Gastrocnemius medialis (tissue), 4 donors: ENCODE data around the gene SH3GL1. TPM values are rescaled to one million over a fixed set of nuclear protein-coding genes. Genes with fewer than 3 reads are reported as not detected.

Experiments used
- ATAC-seq, 2 donors: fragments of 150-250 bp; one replicate each; pipeline ENCODE4 v1.9.1; 2016
- DNase-seq, 2 donors: peaks; one replicate each; pipeline ENCODE4 v3.0.0-alpha.2; 2019
- H3K27ac ChIP-seq, 4 donors: fragments of 200-600 bp; sonication (generic); 1 replicate in 1 of 4; 2 replicates in 3 of 4; pipeline ENCODE4 v1.5.1; 2016 to 2018; ENCODE audit warnings: mild to moderate bottlenecking in 2 of 4, moderate library complexity in 1 of 4
- H3K27me3 ChIP-seq, 3 donors: fragments of 200-600 bp; sonication (generic) in 2 of 3; 1 replicate in 1 of 3; 2 replicates in 2 of 3; pipeline versions ENCODE4 v1.5.1 to v1.6.0; 2016 to 2019; ENCODE audit warnings: mild to moderate bottlenecking in 1 of 3, moderate library complexity in 1 of 3
- H3K36me3 ChIP-seq, 2 donors: fragments of 200-600 bp; sonication (generic) in 1 of 2; one replicate each; pipeline ENCODE4 v1.5.1; 2017 to 2018
- H3K4me1 ChIP-seq, 2 donors: fragments of 200-600 bp; sonication (generic) in 1 of 2; one replicate each; pipeline ENCODE4 v1.5.1; 2016 to 2017; ENCODE audit warnings: mild to moderate bottlenecking in 2 of 2
- H3K4me3 ChIP-seq, 4 donors: fragments of 200-600 bp; sonication (generic) in 3 of 4; 1 replicate in 1 of 4; 2 replicates in 3 of 4; pipeline ENCODE4 v1.5.1; 2016 to 2019; ENCODE audit warnings: mild to moderate bottlenecking in 2 of 4
- H3K9me3 ChIP-seq, 3 donors: fragments of 200-600 bp; sonication (generic) in 2 of 3; 1 replicate in 1 of 3; 2 replicates in 2 of 3; pipeline ENCODE4 v1.5.1; 2016 to 2019
- CTCF ChIP-seq, 5 experiments: fragments of 450-650 bp in 3 of 5; fragments of 200-600 bp in 2 of 5; sonication (generic) in 2 of 5; IDR thresholded peaks in 4 of 5; conservative IDR thresholded peaks in 1 of 5; 1 replicate in 4 of 5; 2 replicates in 1 of 5; pipeline ENCODE4 v1.5.1; 2016 to 2019; ENCODE audit warnings: antibody characterized with exemption in 5 of 5, mild to moderate bottlenecking in 3 of 5, moderate library complexity in 3 of 5
- POLR2A ChIP-seq, 2 donors: fragments of 450-650 bp; IDR thresholded peaks; one replicate each; pipeline ENCODE4 v1.6.1; 2017; ENCODE audit warnings: antibody characterized with exemption in 2 of 2, mild to moderate bottlenecking in 2 of 2, moderate library complexity in 2 of 2
- in situ Hi-C, 4 donors: fragments of 200-750 bp; cut with MboI; loops; one replicate each; pipeline versions ENCODE4 v1.15.0 to v1.8.0; 2017; ENCODE audit warnings: low sequenced_read_pairs in 4 of 4
- intact Hi-C: fragments of 100-400 bp; cut with DNase I; formaldehyde crosslinking; loops from one replicate; pipeline ENCODE4 v1.15.1; 2023; ENCODE audit warnings: low total_unique reads
- total RNA-seq, 4 donors: library from RNA; depleted of rRNA; stranded (reverse); fragments of >200 nt; gene quantifications; one replicate each; pipeline versions ENCODE4 v1.1.0 to v1.2.3, GENCODE V29; 2016

Gene SH3GL1
- total RNA-seq, 4 donors from 2014 or later: 11.6 to 19.4 (median 15.8) TPM

DNA sequence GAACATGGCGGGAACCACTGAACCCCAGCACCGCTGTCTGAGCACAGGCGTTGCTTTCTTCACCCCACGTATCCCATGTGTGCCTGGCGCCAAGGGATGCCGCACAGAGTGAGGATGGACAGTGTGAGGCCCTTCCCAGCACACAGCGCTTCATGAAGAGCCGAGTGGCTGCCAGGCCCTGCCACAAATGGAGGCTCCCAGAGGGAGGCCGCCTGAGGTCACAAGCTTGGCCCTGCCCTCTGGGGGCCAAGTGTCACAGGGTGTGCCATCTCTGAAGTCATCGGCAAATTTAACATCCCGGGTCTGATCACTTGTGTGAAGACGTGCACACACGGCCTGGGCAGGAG, 32.6 kb downstream of the SH3GL1 start:
- peak in 1 of 2 donors; percentile 36 for DNase-seq
- no peak for TF ChIP-seq POLR2A (IDR thresholded peaks at IDR 0.05)
- TF ChIP-seq CTCF (IDR thresholded peaks at IDR 0.05 in 4 of 5, conservative IDR thresholded peaks at IDR 0.05 in 1 of 5): no peak
- Histone ChIP-seq H3K27me3 (no peaks in the 10 kb centered on the region), H3K36me3 (peaks cover 0 to 35% of the 10 kb centered on the region in 2 donors), H3K9me3 (no peaks in the 10 kb centered on the region), H3K4me1 (peaks cover 53 to 61% of the 10 kb centered on the region in 2 donors), H3K27ac (peak overlapping the region; percentile 32 to 94 (median 86)), H3K4me3 (no peak overlapping the region)
- intact Hi-C loops: no loop called here
- in situ Hi-C loops: no loop called here
- no peak for ATAC-seq

DNA sequence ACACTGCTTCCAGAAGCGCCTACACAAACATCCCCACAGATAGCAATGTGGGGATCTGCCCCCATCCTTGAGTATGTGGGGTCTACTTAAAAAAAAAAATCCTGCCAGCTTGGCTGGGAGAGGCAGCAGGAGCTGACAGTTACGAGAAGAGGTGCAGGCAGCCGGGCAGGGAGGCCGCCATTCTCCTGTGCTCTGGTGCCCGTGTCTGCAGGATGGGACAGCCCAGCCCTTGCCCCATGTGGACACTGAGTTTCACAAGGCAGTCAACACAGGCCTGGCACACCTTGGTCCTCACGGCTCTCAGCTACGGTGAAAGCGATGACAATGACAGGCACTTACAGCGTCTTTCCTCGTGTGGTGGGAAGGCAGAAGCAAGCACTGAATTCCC, 33.0 kb downstream of the SH3GL1 start:
- H3K36me3 ChIP-seq: peaks cover 0 to 40% of the 10 kb centered on the region in 2 donors
- TF ChIP-seq POLR2A (IDR thresholded peaks at IDR 0.05): no peak
- TF ChIP-seq CTCF (IDR thresholded peaks at IDR 0.05 in 4 of 5, conservative IDR thresholded peaks at IDR 0.05 in 1 of 5): no peak
- DNase-seq (no peak), ATAC-seq (no peak)
- in situ Hi-C loops (no loop called here), intact Hi-C loops (no loop called here)
- peak overlapping the region; percentile 32 to 94 (median 86) for H3K27ac ChIP-seq
- no peaks in the 10 kb centered on the region for H3K9me3 ChIP-seq
- no peaks in the 10 kb centered on the region for H3K27me3 ChIP-seq
- peaks cover 48 to 57% of the 10 kb centered on the region in 2 donors for H3K4me1 ChIP-seq
- no peak overlapping the region for H3K4me3 ChIP-seq

- in situ Hi-C loops: no loop called here
- intact Hi-C loops: no loop called here
- Histone ChIP-seq H3K36me3 (peaks cover 0 to 45% of the 10 kb centered on the region in 2 donors), H3K9me3 (no peaks in the 10 kb centered on the region), H3K27ac (no peak overlapping the region), H3K4me3 (no peak overlapping the region), H3K27me3 (no peaks in the 10 kb centered on the region), H3K4me1 (peaks cover 43 to 51% of the 10 kb centered on the region in 2 donors)
- no peak for TF ChIP-seq CTCF (IDR thresholded peaks at IDR 0.05 in 4 of 5, conservative IDR thresholded peaks at IDR 0.05 in 1 of 5)
- TF ChIP-seq POLR2A (IDR thresholded peaks at IDR 0.05): no peak
- DNase-seq (no peak), ATAC-seq (no peak)
Observed at GRCh38 chr19:4366666-4367335, 33.5 kb downstream of the SH3GL1 start.

DNA sequence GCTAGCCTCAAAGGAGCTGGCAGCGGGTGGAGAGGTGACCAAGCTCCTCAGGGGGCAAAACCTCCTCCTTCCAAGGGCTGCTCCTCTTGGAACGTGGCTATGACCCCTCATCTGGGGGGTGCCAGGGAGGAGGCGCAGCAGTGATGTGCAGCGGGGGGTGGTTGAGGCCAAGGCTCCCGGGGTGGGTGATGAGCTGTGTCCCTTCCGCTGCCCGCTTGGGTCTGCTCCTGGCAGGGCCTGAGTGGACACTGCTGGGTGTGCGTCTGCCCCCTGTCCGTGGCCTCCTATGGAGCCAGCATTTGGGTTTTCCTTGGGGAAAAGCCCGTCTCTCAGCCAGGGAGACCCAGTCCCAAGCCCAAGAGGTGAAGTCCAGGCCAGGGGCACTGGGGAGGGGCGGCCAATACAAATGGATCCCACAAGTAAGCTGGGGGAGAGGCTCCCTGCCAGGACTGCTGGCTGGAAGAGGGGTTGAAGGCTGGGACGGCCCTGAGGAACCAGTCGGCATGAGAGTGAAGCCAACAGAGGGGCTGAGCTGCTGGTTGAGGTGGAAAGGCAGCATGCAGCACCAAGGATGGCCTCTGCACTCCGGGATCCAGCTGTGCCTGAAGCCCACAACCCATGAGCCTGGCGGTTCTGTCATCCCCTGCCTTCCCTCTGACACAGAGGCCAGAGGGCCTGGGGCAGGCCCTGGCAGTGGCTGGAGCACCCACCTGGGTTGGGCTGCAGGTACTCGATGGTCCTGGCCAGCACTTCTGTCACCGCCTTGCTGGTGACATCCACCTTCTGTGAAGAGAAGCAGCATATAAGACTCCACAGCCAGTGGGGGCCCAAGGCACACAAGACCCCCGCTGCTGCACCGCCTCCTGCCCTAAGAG, 34.3 kb downstream of the SH3GL1 start:
- H3K36me3 ChIP-seq: peaks cover 0 to 53% of the 10 kb centered on the region in 2 donors
- in situ Hi-C loops: no loop called here

More for the DNA sequence above, 34.3 kb downstream of the SH3GL1 start:
- no peak for ATAC-seq
- TF ChIP-seq CTCF (IDR thresholded peaks at IDR 0.05 in 4 of 5, conservative IDR thresholded peaks at IDR 0.05 in 1 of 5) (no peak), POLR2A (IDR thresholded peaks at IDR 0.05) (no peak)
- Histone ChIP-seq H3K4me1 (peaks cover 35 to 44% of the 10 kb centered on the region in 2 donors), H3K4me3 (no peak overlapping the region), H3K27ac (no peak overlapping the region), H3K27me3 (no peaks in the 10 kb centered on the region), H3K9me3 (no peaks in the 10 kb centered on the region)
- no peak for DNase-seq
- intact Hi-C loops: no loop called here
